Stimulated activated naive CD8-positive, alpha-beta T cell treated with anti-CD3 and anti-CD28 coated beads, Interleukin-15, Interleukin-2, amounts not matched to agents 100 U/mL and 50 U/mL, for 24 hours (primary cell): Measurements from ENCODE around the gene NUAK1.

Experiments used
- ATAC-seq: fragments of 150-1000 bp; cut with Tn5 transposase; one replicate; pipeline ENCODE4 v1.10.0; 2021
- DNase-seq: peaks from one replicate; pipeline ENCODE4 v3.0.0; 2021

The NUAK1 gene

DNA sequence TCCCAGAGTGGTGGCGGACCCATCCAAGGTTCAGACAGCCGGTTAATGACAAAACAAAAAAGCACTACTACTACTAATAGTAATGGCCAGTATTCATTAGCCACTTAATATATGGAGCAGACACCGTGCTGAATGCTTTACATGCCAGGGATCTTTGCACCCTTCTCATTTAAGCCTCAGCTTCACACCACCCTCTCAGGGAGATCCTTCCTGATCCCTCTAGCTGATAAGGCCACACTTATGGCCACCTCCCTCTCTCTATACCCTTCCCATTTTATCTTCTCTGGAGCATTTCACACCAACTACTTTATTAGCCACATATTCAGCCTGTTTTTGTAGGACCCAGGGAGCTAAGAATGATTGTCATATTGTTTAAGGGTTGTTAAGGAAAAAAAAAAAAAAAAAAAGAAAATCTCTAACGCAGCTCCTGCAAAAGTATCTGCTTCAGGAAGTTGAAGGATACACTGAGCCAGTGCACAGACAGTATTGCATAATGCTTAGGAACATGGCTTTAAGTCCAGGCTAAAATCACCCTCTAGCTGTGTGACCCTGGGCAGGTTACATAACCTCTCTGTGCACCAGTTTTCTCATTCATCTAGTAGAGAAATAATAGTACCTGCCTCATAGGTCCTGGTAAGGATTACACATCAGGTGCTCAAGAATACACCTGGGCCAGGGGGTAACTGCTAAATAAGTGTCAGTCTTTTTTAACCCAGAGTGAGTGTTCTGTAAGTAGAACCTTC lies 29.4 kb downstream of the NUAK1 start:
- no peak for DNase-seq
- ATAC-seq, result no peak

DNA sequence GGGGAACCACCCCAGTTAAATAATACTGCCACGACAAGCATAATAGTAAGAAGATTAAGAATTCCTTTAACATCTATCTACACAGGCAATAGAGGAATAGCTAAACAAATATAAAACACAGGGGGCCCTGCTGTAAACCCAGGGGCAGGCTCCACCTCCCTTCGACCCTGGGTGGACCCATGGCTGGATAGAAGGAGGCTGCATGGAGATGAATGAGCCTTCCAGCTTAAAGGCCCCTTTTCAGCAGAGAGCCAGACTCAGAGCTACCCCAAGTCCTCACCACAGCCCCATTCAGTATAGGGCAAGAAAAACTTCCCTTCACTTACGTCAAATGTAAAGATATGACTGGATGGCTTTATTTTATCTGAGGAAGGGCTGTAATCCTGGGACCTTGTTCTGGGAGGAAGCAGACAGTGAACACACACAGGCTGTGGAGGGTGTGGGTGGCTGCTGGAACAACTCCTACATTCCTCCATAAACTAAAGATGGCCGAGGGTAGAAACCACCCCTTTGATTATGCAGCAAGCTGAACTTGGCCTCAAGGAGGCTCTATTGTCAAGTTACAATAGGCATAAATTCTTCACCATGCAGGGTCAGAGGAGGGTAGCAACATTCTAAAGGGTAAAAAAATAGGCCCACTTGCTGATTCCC lies 30.4 kb downstream of the NUAK1 start:
- ATAC-seq, result no peak
- no peak for DNase-seq

DNA sequence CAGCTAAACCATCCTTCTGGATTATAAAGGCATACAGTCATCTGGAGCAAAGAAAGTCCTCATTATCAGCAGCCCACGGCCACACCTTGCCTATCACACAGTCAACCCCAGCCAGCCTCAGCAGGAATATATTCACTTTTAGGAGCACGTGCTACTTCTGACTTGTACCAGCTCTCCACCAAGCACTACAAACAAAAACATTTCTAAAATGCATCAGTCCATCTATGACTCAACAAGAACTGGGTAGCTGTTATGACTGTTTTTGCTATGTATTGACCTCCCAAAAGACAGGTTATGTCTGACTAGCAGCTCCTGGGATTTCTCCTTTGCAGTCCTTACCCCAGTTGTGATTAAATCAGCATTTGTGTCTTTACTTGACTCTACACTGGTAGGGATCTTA lies 31.2 kb downstream of the NUAK1 start:
- no peak for ATAC-seq
- DNase-seq, result no peak

DNA sequence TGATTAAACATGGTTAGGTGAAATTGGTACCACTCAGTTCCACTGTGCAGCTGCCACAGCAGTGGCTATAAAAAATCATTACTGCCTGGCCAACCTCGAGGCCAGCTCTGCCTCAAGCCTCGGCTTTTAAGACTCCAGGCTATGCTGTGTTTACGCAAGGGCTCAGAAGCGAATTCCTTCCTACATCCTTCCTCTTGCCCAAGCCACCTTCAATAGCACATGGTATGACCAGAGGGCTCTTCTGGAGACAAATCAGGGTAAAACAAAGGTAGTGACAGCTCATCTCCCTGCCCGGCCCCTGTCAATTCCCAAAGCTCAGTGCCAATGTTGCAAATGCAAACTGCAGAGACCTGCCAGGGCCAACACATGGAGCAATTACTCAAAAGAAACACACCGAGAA lies 31.9 kb downstream of the NUAK1 start:
- DNase-seq, result no peak
- no peak for ATAC-seq

GRCh38 chr12:106106061-106106566 lies 32.6 kb downstream of the NUAK1 start:
- ATAC-seq (no peak), DNase-seq (no peak)

- ATAC-seq, result no peak
- no peak for DNase-seq
Observed at GRCh38 chr12:106101803-106102202, 37.0 kb downstream of the NUAK1 start.

DNA sequence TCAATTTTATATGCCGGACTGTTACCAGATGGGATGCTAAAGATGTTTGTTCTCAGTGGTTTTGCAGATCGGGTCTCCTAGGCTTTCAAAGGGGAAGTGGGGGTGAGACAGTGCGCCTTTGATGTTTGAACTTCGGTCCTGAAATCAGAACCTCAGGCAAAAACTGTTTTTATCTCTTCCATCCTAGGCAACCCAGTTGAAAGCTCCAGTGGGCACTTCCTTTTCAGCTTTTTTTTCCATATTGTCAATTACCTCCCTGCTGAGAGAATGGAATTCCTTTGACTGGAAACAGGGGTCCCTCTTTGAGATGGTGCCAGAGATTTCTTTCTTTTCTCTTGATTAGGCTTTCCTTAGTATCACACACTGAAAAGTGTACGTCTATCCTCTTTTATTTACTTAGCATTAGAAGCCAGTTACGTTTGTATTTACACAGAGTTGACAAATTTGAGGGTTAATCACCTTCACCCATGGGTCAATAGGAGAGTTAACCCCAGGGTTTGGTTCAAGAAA lies 40.0 kb downstream of the NUAK1 start:
- DNase-seq, result no peak
- no peak for ATAC-seq

DNA sequence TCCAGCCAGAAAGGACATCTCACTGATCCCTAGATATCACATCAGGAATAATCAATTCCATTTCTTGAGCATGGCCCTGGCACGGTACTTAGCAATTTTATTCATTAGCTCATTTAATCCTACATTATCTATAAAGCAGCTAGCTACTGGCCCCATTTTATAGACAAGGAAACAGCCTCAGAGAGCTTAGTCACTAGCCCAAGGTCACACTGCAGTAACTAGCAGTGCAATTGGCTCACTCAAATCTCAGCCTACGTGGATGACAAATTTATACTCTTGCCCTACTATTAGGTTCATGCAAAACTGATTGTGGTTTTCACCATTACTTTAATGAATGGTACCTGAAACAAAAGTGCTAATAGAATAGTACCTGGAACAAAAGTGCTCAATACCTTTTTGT lies 41.7 kb downstream of the NUAK1 start:
- no peak for DNase-seq
- ATAC-seq, result no peak

- ATAC-seq (no peak), DNase-seq (no peak)
Observed at GRCh38 chr12:106096376-106096775, 42.4 kb downstream of the NUAK1 start.

DNA sequence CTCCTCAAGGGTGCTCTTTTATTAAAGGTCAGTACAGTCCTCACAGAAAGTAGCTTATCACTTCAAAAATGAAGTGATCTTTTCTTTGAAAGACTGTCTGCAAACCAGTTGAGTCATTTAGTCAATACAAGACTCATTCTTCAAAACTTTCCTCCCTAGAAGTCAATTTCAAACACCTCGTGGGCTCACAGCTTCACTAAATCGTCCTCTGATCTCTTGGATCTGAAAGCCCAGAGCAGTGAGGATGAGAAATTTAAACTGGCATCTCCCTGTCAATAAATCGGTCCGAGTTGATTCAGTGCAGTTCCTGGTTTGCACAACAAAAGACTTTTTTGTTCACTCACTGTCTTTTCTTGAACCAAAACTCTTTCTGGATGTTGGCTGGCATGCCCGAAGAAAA lies 44.5 kb downstream of the NUAK1 start:
- DNase-seq, result no peak
- no peak for ATAC-seq

DNA sequence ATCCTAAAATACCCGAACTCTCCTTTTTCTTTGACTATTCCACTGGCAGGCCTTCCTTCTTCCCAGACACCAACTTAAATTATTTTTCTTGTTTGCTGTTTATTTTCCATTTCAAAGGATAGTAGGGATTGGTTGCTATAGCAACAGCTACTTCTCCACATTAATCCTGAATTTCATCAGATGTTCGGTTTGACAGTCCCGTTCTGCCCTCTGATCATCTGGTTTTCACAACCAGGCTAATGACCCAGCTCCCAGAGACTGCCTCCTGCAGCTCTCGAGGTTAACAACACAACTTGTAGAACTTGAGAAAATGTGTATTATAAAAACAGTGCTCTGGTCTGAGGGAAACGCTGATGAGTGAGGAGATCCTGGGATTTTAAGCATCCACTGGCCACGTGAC lies 45.5 kb downstream of the NUAK1 start:
- ATAC-seq, result no peak
- no peak for DNase-seq

- DNase-seq, result no peak
- no peak for ATAC-seq
Observed at GRCh38 chr12:106091446-106091820, 47.3 kb downstream of the NUAK1 start.

- ATAC-seq (no peak), DNase-seq (no peak)
Observed at GRCh38 chr12:106090591-106091445, 47.9 kb downstream of the NUAK1 start.

- no peak for ATAC-seq
- DNase-seq, result no peak
Observed at GRCh38 chr12:106089935-106090334, 48.8 kb downstream of the NUAK1 start.

- ATAC-seq (no peak), DNase-seq (no peak)
Observed at GRCh38 chr12:106088811-106089485, 49.8 kb downstream of the NUAK1 start.

DNA sequence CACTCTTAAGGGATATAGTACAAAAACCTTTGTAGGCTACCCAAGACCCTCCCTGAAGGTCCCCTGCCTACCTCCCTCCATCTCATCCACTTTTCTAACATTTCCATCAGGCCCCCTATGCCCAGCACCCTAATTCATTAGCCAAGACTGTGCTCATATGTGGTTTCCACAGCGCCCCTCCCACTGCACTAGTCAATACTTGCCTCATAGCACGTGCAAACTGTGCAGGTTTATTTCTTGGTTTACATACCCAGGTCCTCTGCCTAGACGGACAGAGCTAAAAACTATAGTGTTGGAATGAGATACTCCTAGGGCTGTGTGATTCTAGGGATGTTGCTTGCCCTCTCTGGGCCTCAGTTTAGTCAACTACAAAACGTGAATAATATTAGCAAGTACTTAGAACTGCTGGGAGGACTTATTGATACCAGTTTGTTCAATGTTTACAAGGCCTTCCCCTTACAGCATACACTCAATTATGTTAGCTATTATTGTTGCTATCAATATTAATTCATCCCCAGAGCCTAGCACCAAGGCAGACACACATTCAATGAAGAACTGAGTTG lies 50.4 kb downstream of the NUAK1 start:
- DNase-seq, result no peak
- ATAC-seq, result no peak

DNA sequence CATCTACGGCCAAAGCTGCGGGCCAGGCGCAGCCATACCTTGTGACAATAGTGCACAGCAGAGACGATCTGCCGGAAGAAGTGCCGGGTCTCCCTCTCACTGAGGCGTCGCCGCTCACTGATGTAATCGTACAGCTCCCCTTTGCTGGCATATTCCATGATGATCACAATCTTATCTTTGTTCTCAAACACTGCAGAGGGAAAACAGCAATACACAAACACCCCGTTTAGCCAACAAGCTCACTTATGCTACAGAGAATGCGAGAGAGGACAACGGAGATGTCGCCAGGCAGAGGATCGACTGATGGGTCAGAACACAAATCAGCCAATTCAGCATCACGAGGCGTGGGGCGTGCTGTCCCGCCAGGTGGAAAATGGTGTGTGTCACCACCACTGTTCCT lies 52.1 kb downstream of the NUAK1 start:
- no peak for ATAC-seq

DNA sequence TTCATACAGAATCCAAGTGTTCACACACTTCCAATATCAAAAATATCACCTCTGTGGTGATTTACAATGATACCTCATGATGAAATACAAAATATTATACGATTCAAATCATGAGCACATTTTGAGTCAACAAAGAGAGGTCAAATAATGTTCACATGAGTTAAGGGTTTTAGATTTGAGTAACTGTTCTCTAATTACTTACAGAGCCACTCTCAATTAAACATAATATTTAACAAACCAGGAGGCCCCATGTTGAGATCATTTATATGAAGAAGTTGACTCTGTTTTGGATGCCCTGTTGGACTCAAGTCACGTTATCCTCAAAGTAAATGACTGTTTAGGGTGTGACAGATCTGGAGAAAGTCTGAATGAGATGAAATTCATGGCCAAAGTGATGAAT lies 53.5 kb downstream of the NUAK1 start:
- DNase-seq, result no peak
- ATAC-seq, result no peak

More for the DNA sequence above, 52.1 kb downstream of the NUAK1 start:
- DNase-seq, result no peak

GRCh38 chr12:106084759-106085158 lies 54.0 kb downstream of the NUAK1 start:
- ATAC-seq (no peak), DNase-seq (no peak)

GRCh38 chr12:106084014-106084671 lies 54.6 kb downstream of the NUAK1 start:
- no peak for ATAC-seq

More at GRCh38 chr12:106084014-106084671, 54.6 kb downstream of the NUAK1 start:
- DNase-seq, result no peak
